ENCODE data around the gene ABI3BP.

The ABI3BP gene

DNA sequence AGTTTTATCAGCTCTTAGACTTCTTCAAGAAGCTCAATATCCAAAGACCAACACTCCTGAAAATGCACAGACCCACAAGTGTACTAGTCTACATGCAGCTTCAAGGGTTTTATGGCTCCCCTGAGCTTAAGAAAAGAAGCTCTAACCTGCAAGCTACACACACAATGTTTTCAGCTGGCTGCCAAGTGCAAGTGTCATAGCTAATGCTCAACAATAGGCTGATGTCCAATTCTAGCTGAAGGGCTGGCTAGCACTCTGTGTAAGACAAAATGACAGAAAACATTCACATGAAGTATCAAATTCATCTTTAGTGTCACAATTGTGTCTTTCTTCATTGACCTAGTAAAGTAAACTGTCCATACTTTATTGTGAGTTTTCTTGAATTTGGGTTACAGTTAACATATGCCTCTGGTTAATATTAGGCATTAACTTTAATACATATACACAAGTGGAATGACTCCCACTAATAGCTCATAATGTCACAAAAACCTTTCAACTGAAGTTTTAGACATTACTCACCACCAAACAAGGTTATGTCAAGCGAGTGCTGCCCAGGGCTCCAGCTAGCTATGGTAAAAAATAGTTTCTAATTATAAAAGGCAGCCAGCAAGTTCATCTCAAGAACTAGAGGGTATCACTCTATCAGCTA lies 15.1 kb downstream of the ABI3BP start:
- TF ChIP-seq MYC (IDR thresholded peaks at IDR 0.05; ENCODE audit: low read depth, low read length) (no peak), POLR2A (IDR thresholded peaks at IDR 0.05; ENCODE audit: extremely low read depth, insufficient read length) (no peak)
- TF ChIP-seq, protein P1, sequence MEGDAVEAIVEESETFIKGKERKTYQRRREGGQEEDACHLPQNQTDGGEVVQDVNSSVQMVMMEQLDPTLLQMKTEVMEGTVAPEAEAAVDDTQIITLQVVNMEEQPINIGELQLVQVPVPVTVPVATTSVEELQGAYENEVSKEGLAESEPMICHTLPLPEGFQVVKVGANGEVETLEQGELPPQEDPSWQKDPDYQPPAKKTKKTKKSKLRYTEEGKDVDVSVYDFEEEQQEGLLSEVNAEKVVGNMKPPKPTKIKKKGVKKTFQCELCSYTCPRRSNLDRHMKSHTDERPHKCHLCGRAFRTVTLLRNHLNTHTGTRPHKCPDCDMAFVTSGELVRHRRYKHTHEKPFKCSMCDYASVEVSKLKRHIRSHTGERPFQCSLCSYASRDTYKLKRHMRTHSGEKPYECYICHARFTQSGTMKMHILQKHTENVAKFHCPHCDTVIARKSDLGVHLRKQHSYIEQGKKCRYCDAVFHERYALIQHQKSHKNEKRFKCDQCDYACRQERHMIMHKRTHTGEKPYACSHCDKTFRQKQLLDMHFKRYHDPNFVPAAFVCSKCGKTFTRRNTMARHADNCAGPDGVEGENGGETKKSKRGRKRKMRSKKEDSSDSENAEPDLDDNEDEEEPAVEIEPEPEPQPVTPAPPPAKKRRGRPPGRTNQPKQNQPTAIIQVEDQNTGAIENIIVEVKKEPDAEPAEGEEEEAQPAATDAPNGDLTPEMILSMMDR (IDR thresholded peaks at IDR 0.05; ENCODE audit: low read depth, low read length), result no peak
- TF ChIP-seq, protein P2, sequence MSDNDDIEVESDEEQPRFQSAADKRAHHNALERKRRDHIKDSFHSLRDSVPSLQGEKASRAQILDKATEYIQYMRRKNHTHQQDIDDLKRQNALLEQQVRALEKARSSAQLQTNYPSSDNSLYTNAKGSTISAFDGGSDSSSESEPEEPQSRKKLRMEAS (IDR thresholded peaks at IDR 0.05; ENCODE audit: low read depth, low read length), result no peak
- no peak for DNase-seq (ENCODE audit: low read depth)
- no peak overlapping the region for H3K4me3 ChIP-seq (ENCODE audit: low read depth, low read length)

DNA sequence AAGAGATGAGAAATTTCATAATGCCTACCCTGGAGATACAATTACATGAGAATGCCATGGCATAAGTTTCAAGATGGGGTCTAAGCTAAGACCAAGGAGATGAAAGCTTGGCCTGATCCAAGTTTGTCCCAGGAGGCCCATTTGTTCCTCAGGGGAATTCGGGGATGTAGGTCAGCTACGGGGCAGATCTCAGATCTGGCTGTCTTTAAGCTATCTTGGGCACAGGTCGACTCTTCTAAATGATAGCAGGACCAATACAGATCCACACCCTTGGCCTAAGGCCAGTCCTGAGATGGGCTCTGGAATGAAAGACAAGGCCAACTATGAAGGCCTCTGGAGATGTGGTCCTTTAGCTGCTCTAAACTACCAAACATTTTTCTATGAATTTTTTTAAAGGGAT lies 16.6 kb downstream of the ABI3BP start:
- DNase-seq (ENCODE audit: low read depth), result no peak
- TF ChIP-seq, protein P2 (IDR thresholded peaks at IDR 0.05; ENCODE audit: low read depth, low read length), result no peak
- no peak for TF ChIP-seq POLR2A (IDR thresholded peaks at IDR 0.05; ENCODE audit: extremely low read depth, insufficient read length)
- no peak for TF ChIP-seq MYC (IDR thresholded peaks at IDR 0.05; ENCODE audit: low read depth, low read length)
- TF ChIP-seq, protein P1 (IDR thresholded peaks at IDR 0.05; ENCODE audit: low read depth, low read length), result no peak
- H3K4me3 ChIP-seq (ENCODE audit: low read depth, low read length), result no peak overlapping the region

DNA sequence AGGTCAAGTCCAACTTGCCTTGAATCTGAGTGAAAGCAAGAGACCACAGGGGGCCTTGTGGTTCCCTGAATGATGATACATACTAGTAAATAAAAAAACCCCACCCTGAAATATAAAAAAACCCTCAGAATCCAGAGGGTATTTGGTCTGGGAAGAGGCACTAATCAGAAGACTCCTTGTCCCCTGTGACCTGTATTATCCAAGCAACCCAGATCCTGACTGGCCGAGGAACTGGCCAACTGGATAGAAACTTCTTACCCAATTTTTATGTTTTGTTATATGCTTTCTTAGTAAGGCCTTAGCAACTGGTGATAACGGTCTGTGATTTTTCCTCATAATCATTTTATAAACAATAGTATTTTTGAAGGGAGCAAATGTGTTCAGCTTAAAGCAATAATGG lies 17.5 kb downstream of the ABI3BP start:
- no peak overlapping the region for H3K4me3 ChIP-seq (ENCODE audit: low read depth, low read length)
- TF ChIP-seq, protein P1 (IDR thresholded peaks at IDR 0.05; ENCODE audit: low read depth, low read length), result no peak
- TF ChIP-seq, protein P2 (IDR thresholded peaks at IDR 0.05; ENCODE audit: low read depth, low read length), result no peak
- TF ChIP-seq POLR2A (IDR thresholded peaks at IDR 0.05; ENCODE audit: extremely low read depth, insufficient read length) (no peak), MYC (IDR thresholded peaks at IDR 0.05; ENCODE audit: low read depth, low read length) (no peak)
- no peak for DNase-seq (ENCODE audit: low read depth)

DNA sequence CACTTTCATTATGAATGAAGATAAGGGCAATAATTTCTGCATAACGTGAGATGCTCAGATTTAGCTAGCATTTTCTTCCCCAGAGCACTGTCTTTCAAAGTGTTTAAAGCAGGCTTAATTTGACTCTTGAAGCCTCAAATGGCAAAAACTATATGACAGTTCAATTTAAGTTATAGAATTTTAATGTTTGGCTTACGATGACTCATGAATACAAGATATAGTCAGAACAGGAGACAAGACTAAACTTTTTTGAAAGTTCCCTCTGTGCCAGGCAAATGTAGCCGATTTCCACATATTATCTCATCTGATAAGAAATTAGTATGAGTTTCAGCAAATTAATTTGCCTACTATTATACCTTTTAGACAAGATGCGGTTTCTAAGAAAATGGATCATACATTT lies 19.6 kb downstream of the ABI3BP start:
- TF ChIP-seq POLR2A (IDR thresholded peaks at IDR 0.05; ENCODE audit: extremely low read depth, insufficient read length), result no peak
- TF ChIP-seq, protein P1 (IDR thresholded peaks at IDR 0.05; ENCODE audit: low read depth, low read length), result no peak
- TF ChIP-seq MYC (IDR thresholded peaks at IDR 0.05; ENCODE audit: low read depth, low read length), result no peak
- TF ChIP-seq, protein P2 (IDR thresholded peaks at IDR 0.05; ENCODE audit: low read depth, low read length), result no peak
- DNase-seq (ENCODE audit: low read depth), result no peak
- no peak overlapping the region for H3K4me3 ChIP-seq (ENCODE audit: low read depth, low read length)

DNA sequence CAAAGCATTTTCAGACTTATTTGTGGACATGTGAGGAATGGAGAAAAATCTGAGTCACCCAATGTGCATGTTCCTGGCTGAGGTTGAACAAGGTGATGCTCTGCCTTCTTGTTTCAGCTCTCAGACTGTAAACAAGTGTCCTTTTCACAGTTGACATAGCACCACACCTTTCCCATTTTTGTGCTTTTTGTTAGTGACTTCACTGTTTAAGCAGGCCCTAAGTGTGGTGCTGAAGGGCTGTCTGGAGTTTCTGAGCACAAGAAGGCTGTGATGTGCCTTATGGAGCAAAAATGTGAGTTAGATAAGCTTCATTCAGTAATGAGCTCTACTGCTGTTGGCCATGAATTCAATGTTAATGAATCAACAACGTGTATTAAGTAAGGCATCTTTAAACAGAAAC lies 20.4 kb downstream of the ABI3BP start:
- TF ChIP-seq, protein P1 (IDR thresholded peaks at IDR 0.05; ENCODE audit: low read depth, low read length), result no peak
- TF ChIP-seq MYC (IDR thresholded peaks at IDR 0.05; ENCODE audit: low read depth, low read length) (no peak), POLR2A (IDR thresholded peaks at IDR 0.05; ENCODE audit: extremely low read depth, insufficient read length) (no peak)
- TF ChIP-seq, protein P2 (IDR thresholded peaks at IDR 0.05; ENCODE audit: low read depth, low read length), result no peak
- H3K4me3 ChIP-seq (ENCODE audit: low read depth, low read length), result no peak overlapping the region
- DNase-seq (ENCODE audit: low read depth), result no peak

All from NB4 (cell line).